Colonic mucosa (tissue), 4 donors: ENCODE measurements around the gene NCKAP5. TPM values are rescaled to one million over a fixed set of nuclear protein-coding genes. Genes with fewer than 3 reads are reported as not detected.

Experiments
- DNase-seq: peaks from one replicate; pipeline ENCODE4 v3.0.0-alpha.2; 2020
- H3K27ac ChIP-seq: fragments of 200-600 bp; one replicate; pipeline ENCODE4 v1.8.0; 2021
- H3K27me3 ChIP-seq: fragments of 200-600 bp; one replicate; pipeline ENCODE4 v1.8.0; 2021
- H3K36me3 ChIP-seq: fragments of 200-600 bp; one replicate; pipeline ENCODE4 v1.8.0; 2021
- H3K4me1 ChIP-seq: fragments of 200-600 bp; one replicate; pipeline ENCODE4 v1.8.0; 2021; ENCODE audit warnings: mild to moderate bottlenecking
- H3K4me3 ChIP-seq: fragments of 200-600 bp; one replicate; pipeline ENCODE4 v1.8.0; 2021
- H3K9ac ChIP-seq, 2 donors: one replicate each; pipeline ENCODE4 v1.7.0; 2013; ENCODE audit warnings: control low read depth in 2 of 2, low read depth in 2 of 2, low read length in 2 of 2
- H3K9me3 ChIP-seq: fragments of 200-600 bp; one replicate; pipeline ENCODE4 v1.8.0; 2021
- CTCF ChIP-seq: fragments of 200-600 bp; IDR thresholded peaks from one replicate; pipeline ENCODE4 v1.8.0; 2022; ENCODE audit warnings: antibody characterized with exemption, mild to moderate bottlenecking
- intact Hi-C: fragments of 100-400 bp; cut with DNase I; formaldehyde crosslinking; loops from one replicate; pipeline ENCODE4 v1.14.1; 2022
- total RNA-seq, 2 donors: library from RNA; stranded (reverse); fragmentation: NEBNext Ultra II Directional in 1 of 2; extraction: Animal tissue kit (Norgen Biotek cat#: 25700) in 1 of 2; gene quantifications; one replicate each; pipeline ENCODE4 v1.2.1, GENCODE V29; 2021
- donor health status: healthy.
- donor health status: DM: no; HTN: no; CAD: no.
- donor health status: DM: no; HTN: no; CAD: no.

The NCKAP5 gene
- total RNA-seq, 2 donors from 2014 or later: 2.9 to 3.7 TPM

- Histone ChIP-seq H3K4me1 (no peaks in the 10 kb centered on the region), H3K27me3 (no peaks in the 10 kb centered on the region), H3K4me3 (no peak overlapping the region), H3K9me3 (no peaks in the 10 kb centered on the region), H3K9ac (no peak overlapping the region), H3K27ac (no peak overlapping the region), H3K36me3 (no peaks in the 10 kb centered on the region)
- DNase-seq: no peak
- intact Hi-C loops: no loop called here
- TF ChIP-seq CTCF: no peak
Measured at GRCh38 chr2:132871831-132872230, 696.4 kb downstream of the NCKAP5 start.

GRCh38 chr2:132863961-132864360 lies 704.3 kb downstream of the NCKAP5 start:
- intact Hi-C loops: no loop called here
- H3K9me3 ChIP-seq: no peaks in the 10 kb centered on the region
- H3K4me1 ChIP-seq: no peaks in the 10 kb centered on the region
- H3K36me3 ChIP-seq: no peaks in the 10 kb centered on the region
- DNase-seq: no peak
- no peak overlapping the region for H3K9ac ChIP-seq
- H3K4me3 ChIP-seq: no peak overlapping the region
- no peaks in the 10 kb centered on the region for H3K27me3 ChIP-seq
- no peak for TF ChIP-seq CTCF
- no peak overlapping the region for H3K27ac ChIP-seq

GRCh38 chr2:132860220-132860619 lies 708.0 kb downstream of the NCKAP5 start:
- DNase-seq: no peak
- no peak for TF ChIP-seq CTCF
- H3K4me3 ChIP-seq: no peak overlapping the region
- intact Hi-C loops: no loop called here
- H3K4me1 ChIP-seq: no peaks in the 10 kb centered on the region
- no peaks in the 10 kb centered on the region for H3K36me3 ChIP-seq
- H3K27ac ChIP-seq: no peak overlapping the region
- no peaks in the 10 kb centered on the region for H3K27me3 ChIP-seq
- H3K9ac ChIP-seq: no peak overlapping the region
- no peaks in the 10 kb centered on the region for H3K9me3 ChIP-seq

GRCh38 chr2:132859590-132859989 lies 708.7 kb downstream of the NCKAP5 start:
- H3K4me1 ChIP-seq: no peaks in the 10 kb centered on the region
- no peak overlapping the region for H3K9ac ChIP-seq
- DNase-seq: no peak
- no peaks in the 10 kb centered on the region for H3K9me3 ChIP-seq
- TF ChIP-seq CTCF: no peak
- H3K27me3 ChIP-seq: no peaks in the 10 kb centered on the region
- intact Hi-C loops: no loop called here
- no peak overlapping the region for H3K27ac ChIP-seq
- H3K4me3 ChIP-seq: no peak overlapping the region
- no peaks in the 10 kb centered on the region for H3K36me3 ChIP-seq

- H3K9me3 ChIP-seq: no peaks in the 10 kb centered on the region
- no peaks in the 10 kb centered on the region for H3K36me3 ChIP-seq
- no peak overlapping the region for H3K9ac ChIP-seq
- intact Hi-C loops: no loop called here
- no peak for DNase-seq
- H3K4me3 ChIP-seq: no peak overlapping the region
- no peak for TF ChIP-seq CTCF
- H3K27ac ChIP-seq: no peak overlapping the region
- no peaks in the 10 kb centered on the region for H3K4me1 ChIP-seq
- H3K27me3 ChIP-seq: no peaks in the 10 kb centered on the region
Measured at GRCh38 chr2:132857319-132857718, 710.9 kb downstream of the NCKAP5 start.

GRCh38 chr2:132850688-132851087 lies 717.6 kb downstream of the NCKAP5 start:
- no peaks in the 10 kb centered on the region for H3K4me1 ChIP-seq
- intact Hi-C loops: no loop called here

More at GRCh38 chr2:132850688-132851087, 717.6 kb downstream of the NCKAP5 start:
- no peaks in the 10 kb centered on the region for H3K27me3 ChIP-seq
- H3K27ac ChIP-seq: no peak overlapping the region
- H3K9me3 ChIP-seq: no peaks in the 10 kb centered on the region
- no peaks in the 10 kb centered on the region for H3K36me3 ChIP-seq
- TF ChIP-seq CTCF: no peak
- no peak for DNase-seq
- H3K4me3 ChIP-seq: no peak overlapping the region
- H3K9ac ChIP-seq: no peak overlapping the region
